Bronchial smooth muscle cell (primary cell): ENCODE data around the gene HGFAC. TPM values are rescaled to one million over a fixed set of nuclear protein-coding genes. Genes with fewer than 3 reads are reported as not detected.

ENCODE experiments used
- total RNA-seq: library from RNA; depleted of rRNA; stranded (reverse); fragments of >200 nt; gene quantifications from 2 replicates; pipeline ENCODE4 v1.2.1, GENCODE V29; 2014

HGFAC gene
- under 0.01 and 0.26 TPM in 2 replicates for total RNA-seq

DNA sequence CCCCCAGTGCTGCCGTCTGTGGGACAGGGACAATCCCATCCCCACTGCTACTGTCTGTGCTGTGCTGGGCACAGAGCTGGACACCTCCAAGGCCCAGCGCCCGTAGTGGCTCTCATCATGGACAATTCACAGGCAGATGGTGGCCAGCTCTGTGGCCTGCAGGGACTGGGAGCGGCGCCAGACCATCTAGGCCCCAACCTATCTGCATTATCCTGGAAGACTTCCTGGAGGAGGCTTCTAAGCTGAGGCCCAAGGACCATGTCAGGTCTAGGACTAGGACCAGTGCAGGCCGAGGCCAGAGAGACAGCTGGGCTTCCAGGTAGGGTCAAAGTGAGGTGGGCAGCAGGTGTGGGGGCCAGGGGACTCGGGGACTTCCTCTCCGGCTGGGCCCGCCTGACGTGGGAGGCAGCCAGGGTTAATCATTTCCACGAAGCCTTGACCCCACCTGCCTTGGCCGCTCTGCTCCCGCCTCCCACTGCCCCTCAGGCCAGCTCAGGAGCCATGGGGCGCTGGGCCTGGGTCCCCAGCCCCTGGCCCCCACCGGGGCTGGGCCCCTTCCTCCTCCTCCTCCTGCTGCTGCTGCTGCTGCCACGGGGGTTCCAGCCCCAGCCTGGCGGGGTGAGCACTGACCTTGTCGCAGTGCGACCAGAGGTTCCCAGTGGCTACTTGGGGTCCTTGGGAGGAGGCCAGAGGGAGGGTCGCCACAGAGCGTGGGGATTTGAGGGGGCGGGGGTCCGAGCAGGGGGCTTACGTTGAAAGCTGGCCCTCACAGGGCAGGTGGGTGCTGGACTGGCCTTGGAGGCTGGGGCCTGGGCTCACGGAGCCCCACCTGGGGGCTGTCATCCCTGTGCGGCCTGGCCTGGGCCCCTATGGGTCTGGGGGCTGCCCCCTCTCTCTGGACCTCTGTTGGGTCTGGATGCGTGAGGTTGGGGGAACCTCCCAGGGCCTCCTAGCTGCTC is at the start of gene HGFAC:
Gene HGFAC, plus strand, starts transcription at position 468 of the 959 bp plus-strand sequence. Its CDS starts 34 bp downstream, at position 502.

DNA sequence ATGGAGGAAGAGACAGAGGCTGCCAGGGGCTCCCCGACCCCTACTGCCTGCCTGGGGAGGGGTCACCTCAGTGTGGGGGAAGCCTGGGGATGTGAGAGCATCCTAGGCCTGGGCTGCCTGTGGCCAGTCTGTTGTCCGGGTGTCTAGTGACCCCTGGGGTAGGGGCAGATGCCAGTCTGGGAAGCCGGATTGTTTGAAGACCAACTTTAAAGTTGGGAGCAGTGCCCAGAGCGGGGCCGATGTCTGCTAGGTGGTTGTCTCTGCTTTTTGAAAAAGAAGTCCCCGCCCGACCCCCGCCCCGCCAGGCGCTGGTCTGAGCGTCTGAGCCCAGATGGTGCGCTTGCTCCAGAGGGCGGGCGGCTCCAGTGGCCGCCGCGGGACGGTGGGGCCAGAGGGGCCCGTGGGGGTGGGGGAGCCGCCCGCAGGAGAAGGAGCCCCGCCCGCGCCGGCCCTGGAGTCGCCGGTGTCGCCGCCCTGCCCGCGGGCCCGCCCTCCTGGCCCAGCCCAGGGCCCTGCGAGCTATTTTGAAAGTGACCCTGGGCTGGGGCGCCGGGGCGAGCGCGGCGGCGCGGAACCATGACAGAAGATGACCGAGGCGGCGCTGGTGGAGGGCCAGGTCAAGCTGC is 21.1 kb downstream of the HGFAC start, which contains the start of gene DOK7:
Gene DOK7, plus strand, starts transcription at position 517 of the 626 bp plus-strand sequence. Its CDS starts 70 bp downstream, at position 587.

Other genes with a start within 250 kb of the HGFAC start
- 0.32 and 0.60 TPM in 2 replicates for gene MSANTD1, start 192.8 kb upstream of the HGFAC start, total RNA-seq
- 19.5 and 25.2 TPM in 2 replicates for gene RGS12, start 148.9 kb upstream of the HGFAC start, total RNA-seq
- gene DOK7, start 21.3 kb downstream of the HGFAC start, total RNA-seq: under 0.01 and 0.09 TPM in 2 replicates
- gene LRPAP1, start 90.5 kb downstream of the HGFAC start, total RNA-seq: 96.0 and 110 TPM in 2 replicates